ENCODE results near the gene EXOSC10.

The EXOSC10 gene

DNA sequence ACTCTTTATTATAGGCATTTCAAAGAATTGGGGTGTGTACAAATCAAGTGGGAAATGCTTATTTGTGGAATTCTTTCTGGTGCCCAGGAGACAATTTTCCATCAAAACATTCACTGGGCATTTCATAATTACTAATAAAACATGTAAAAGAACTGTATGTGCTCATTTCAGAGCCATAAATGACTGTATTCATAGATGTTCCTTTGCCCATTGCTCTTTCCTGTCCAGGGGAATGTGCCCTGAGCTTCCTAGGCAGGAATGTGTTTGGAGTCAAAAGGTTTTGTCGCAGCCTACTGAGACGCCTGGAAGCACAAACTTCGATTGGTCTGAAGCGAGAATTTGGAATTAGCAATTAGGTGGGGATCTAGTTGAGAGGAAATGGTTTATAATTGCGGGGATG is 43.7 kb upstream of the EXOSC10 start:
- Histone ChIP-seq H3K36me3 (peaks cover 58 to 84% (median 59%) of the 10 kb centered on the region in 3 donors), H3K27me3 (no peaks in the 10 kb centered on the region), H3K4me1 (peaks cover 0 to 31% (median 4%) of the 10 kb centered on the region in 4 donors), H3K9me3 (no peaks in the 10 kb centered on the region), H3K4me3 (no peak overlapping the region), H3K27ac (peak overlapping the region; percentile 63 to 68)
- TF ChIP-seq CTCF (IDR thresholded peaks at IDR 0.05), result no peak
- no peak for DNase-seq
- intact Hi-C loops (cut with DNase I; ENCODE audit: low total_unique reads), result no loop called here

DNA sequence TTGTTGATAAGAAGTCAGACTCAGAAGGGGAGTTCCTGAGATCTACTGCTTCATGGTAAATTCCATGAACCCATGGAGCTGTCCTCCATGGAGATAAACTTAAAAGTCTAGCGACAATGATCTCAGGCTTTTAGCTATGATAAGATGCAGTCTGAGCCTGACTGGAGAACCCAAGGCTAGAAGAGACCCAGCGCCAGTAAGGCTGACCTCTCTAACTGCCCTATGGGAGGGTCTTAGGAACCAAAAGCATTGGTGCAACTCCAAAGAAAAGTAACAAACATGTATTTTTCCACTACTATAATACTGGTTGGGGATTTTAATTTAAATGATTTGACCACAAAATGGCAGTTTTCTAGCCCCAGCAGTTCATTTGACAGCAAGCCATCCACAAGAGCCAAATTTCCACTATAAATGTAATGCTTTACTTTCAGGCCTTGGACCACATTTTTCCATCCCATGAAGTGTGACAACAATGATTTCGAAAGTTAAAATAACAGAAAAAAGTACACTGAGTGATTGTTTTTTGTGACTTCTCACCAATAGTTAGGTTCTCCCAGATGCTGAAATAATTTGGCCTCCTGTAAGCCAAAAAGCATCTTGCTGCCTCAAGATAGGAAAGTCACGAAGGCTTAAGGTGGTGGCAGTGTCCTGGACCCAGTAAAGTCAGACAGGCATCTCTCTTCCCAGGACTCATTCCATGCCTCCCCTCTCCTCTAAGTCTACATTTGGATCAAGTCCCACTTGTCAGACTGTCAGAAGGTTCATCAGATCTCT is 43.1 kb upstream of the EXOSC10 start:
- H3K4me1 ChIP-seq, result peaks cover 0 to 31% (median 4%) of the 10 kb centered on the region in 4 donors
- H3K27me3 ChIP-seq, result no peaks in the 10 kb centered on the region
- H3K9me3 ChIP-seq, result no peaks in the 10 kb centered on the region
- peaks cover 54 to 86% (median 58%) of the 10 kb centered on the region in 3 donors for H3K36me3 ChIP-seq
- no peak overlapping the region for H3K4me3 ChIP-seq
- no peak for DNase-seq
- H3K27ac ChIP-seq, result peak overlapping the region; percentile 63 to 68
- no peak for TF ChIP-seq CTCF (IDR thresholded peaks at IDR 0.05)
- intact Hi-C loops (cut with DNase I; ENCODE audit: low total_unique reads), result no loop called here

DNA sequence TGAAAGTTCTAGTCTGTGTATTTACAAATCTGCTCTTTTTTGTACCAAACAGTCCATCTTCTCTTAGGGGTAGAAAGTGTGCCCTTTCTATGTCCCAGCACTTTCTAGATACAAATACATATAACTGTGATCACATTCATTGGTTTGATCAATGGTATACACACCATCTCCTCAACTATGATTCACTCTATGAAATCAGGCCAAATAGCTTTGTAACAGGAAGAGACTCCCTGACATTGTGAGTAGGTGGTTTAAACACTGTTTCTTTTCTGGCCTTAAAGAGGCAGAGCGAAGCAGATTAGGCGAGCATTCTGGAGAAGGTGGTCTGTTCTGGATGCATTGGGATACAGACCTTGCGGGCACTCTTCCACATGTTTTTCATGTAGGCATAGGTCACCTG is 39.3 kb upstream of the EXOSC10 start:
- Histone ChIP-seq H3K4me1 (peaks cover 0 to 26% (median under 1%) of the 10 kb centered on the region in 4 donors), H3K9me3 (no peaks in the 10 kb centered on the region), H3K4me3 (no peak overlapping the region), H3K27me3 (no peaks in the 10 kb centered on the region), H3K27ac (peak overlapping the region in 1 of 2 donors; percentile 14), H3K36me3 (peaks cover 38 to 79% (median 40%) of the 10 kb centered on the region in 3 donors)
- no peak for DNase-seq
- intact Hi-C loops (cut with DNase I; ENCODE audit: low total_unique reads), result no loop called here
- no peak for TF ChIP-seq CTCF (IDR thresholded peaks at IDR 0.05)

GRCh38 chr1:11138029-11138428 is 38.4 kb upstream of the EXOSC10 start:
- intact Hi-C loops (cut with DNase I; ENCODE audit: low total_unique reads), result no loop called here
- Histone ChIP-seq H3K36me3 (peaks cover 45 to 80% (median 46%) of the 10 kb centered on the region in 3 donors), H3K27ac (no peak overlapping the region), H3K4me1 (peaks cover 0 to 16% (median 0%) of the 10 kb centered on the region in 4 donors), H3K4me3 (no peak overlapping the region), H3K27me3 (no peaks in the 10 kb centered on the region), H3K9me3 (no peaks in the 10 kb centered on the region)
- DNase-seq, result no peak
- TF ChIP-seq CTCF (IDR thresholded peaks at IDR 0.05), result no peak

GRCh38 chr1:11134898-11135266 is 35.2 kb upstream of the EXOSC10 start:
- intact Hi-C loops (cut with DNase I; ENCODE audit: low total_unique reads), result no loop called here
- H3K36me3 ChIP-seq, result peaks cover 57 to 89% (median 76%) of the 10 kb centered on the region in 3 donors

More at GRCh38 chr1:11134898-11135266, 35.2 kb upstream of the EXOSC10 start:
- no peak for TF ChIP-seq CTCF (IDR thresholded peaks at IDR 0.05)
- no peaks in the 10 kb centered on the region for H3K27me3 ChIP-seq
- no peak for DNase-seq
- H3K9me3 ChIP-seq, result no peaks in the 10 kb centered on the region
- H3K4me3 ChIP-seq, result no peak overlapping the region
- H3K4me1 ChIP-seq, result peaks cover 0 to 4% (median 0%) of the 10 kb centered on the region in 4 donors
- no peak overlapping the region for H3K27ac ChIP-seq
